GOT3 (cell line): ENCODE results near the gene RNF111.

Source experiments
- DNase-seq: peaks from one replicate; lab custom pipeline; 2025; ENCODE audit warnings: mixed read lengths; lab: John Stamatoyannopoulos, UW

The RNF111 gene

DNA sequence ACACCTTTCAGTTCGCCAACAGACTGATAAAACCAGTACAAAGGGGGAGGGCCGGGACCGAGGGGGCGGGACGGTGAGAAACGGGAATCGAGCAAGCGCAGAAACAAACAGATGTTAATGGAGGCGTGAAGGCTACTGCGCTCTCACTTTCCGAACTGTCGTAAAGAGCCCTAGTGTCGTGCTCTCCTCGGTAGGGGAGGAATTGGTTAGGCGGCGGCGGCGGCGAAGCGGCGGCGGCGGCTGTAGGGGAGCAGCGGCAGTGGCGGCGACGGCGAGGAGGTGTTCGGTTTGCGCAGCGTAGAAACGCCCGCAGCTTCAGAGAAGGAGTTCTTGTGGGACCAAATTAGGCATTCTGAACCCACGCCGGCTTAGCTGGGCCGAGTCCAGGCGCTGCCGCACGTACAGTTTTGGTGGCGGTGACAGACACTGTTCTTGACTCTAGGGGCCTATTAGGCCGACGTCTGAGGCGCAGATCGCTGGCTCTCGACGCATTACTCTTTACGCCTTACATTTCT, at the start of gene RNF111:
RNF111 (plus strand) TSS at position 173 of the 515 bp plus-strand sequence. CDS start 43,160 bp downstream, outside the sequence.
- peak; percentile 38 for DNase-seq

DNA sequence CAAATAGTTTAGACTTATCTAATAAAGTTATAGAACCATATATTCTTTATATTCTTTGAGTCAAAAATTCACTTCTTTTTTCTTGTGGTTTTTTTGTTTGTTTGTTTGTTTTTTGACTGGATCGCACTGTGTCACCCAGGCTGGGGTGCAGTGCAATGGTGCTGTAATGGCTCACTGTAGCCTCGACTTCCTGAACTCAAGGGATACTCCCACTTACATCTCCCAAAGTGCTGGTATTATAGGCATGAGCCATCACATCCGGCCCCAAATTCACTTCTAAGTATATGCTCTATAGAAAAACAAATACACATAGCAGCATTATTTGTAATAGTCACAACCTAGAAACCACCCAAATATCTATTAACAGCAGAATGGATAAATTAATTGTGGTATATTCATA, 40.3 kb upstream of the RNF111 start:
- no peak for DNase-seq

DNA sequence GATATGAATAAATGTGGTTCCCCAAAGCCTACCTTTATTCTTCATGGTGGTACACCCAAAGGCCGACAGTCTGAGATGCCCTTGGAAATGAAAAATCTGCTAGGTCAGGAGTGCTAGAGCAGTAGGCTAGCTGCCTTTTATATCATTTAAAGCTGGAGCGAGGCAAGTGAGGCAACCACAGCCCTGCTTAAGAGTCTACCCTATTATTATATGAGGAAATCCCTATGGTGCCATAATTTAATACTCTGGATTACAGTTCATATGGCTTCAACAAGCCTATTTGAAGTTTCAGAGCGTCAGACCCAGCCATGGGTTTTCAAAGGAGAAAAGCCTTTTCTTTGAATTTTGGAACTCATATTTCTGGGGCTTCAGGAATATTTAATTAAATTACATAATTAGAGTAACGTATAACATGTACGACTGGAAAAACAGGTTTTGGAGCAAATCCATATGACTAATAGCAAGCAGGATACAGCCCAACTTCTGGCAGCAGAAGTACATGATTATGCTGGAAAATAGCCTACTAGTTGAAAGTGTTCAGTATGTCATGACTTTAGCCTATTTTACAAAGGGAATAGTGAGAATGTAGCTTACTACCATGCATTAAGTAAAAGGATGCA, 36.0 kb upstream of the RNF111 start:
- DNase-seq, result no peak

DNA sequence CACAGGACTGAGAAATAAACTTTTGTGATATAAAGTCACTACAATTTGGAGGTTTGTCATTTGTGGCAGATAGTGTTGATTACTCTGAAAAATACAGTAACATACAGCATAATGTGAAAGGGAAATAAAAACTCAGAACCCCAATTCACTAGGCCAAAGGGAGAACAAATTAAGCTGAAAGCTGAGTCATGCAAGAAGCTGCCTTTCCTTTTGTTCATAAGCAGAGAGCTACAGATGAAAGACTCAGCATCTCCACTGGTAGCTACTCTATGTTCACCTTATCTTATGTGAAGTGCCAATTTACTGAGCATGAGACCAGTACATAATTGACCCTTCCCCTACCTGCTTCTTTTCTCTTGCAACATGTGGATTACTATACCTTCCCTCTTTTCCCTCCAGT, 34.7 kb upstream of the RNF111 start:
- DNase-seq, result no peak

DNA sequence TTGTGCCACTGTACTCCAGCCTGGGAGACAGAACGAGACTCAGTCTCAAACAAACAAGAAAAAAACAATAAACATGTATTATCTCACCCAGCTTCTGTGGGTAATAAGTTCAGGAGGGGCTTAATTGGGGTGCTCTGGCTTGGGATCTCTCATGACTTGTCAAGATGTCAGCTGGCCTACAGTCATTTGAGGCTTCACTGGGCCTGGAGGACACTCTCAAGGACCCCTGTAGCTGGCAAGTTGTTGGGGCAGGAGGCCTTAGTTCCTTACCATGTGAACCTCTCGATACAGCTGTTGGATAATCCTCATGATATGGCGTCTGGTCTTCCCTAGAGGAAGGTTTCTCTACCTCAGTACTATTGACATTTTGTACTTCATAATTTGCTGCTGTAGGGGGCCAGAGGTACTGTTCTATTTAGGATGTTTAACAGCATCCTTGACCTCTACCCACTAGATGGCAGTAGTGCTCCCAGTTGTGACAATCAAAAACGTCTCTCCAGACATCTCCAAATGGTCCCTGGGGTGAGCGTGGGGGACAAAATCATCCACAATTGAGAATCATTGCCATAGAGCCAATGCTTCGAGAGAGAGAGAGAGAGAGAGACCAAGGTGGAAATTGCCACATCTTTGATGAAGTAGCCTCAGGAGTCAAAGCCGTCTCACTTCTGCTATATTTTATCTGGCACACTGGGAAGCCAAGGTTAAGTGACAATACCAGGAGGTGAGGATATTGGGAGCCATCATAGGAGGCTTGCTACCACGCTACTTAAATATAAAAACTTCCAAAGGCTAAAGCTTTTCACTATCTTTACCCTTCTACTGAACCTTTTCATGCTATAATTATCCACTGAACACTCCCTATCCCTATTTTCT, 30.1 kb upstream of the RNF111 start:
- peak; percentile 13 for DNase-seq

DNA sequence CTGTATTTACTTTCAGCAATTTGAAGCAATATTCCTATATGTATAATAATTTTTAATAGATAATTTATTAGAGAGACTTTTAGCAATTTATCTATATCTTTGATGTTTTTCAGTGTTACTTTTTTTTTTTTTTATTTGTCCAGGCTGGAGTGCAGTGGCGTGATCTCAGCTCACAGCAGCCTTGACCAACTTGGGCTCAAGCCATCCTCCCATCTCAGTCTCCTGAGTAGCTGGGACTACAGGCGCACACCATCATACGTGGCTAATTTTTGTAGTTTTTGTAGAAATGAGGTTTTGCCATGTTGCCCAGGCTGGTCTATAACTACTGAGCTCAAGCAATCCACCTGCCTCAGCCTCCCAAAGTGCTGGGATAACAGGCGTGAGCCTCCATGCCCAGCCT, 28.7 kb upstream of the RNF111 start:
- DNase-seq, result no peak

DNA sequence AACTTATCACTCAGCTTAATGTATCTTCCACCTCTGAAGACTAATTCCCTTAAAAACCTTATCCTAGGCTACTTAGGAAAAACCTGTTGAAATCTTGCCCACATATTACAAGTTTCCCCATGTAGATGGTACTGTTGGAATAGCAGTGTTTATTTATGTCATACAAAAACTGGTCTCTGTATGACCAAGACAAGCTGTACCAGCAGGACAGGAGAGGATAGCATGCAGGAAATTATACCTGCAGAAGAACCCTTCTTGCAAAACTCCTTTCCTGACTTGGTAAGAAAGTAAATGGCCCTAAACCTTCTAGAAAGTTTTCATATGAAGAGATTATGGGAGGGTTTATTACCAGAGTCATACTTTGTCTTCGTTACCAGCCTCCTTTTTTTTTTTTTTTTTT, 25.3 kb upstream of the RNF111 start:
- DNase-seq, result no peak

DNA sequence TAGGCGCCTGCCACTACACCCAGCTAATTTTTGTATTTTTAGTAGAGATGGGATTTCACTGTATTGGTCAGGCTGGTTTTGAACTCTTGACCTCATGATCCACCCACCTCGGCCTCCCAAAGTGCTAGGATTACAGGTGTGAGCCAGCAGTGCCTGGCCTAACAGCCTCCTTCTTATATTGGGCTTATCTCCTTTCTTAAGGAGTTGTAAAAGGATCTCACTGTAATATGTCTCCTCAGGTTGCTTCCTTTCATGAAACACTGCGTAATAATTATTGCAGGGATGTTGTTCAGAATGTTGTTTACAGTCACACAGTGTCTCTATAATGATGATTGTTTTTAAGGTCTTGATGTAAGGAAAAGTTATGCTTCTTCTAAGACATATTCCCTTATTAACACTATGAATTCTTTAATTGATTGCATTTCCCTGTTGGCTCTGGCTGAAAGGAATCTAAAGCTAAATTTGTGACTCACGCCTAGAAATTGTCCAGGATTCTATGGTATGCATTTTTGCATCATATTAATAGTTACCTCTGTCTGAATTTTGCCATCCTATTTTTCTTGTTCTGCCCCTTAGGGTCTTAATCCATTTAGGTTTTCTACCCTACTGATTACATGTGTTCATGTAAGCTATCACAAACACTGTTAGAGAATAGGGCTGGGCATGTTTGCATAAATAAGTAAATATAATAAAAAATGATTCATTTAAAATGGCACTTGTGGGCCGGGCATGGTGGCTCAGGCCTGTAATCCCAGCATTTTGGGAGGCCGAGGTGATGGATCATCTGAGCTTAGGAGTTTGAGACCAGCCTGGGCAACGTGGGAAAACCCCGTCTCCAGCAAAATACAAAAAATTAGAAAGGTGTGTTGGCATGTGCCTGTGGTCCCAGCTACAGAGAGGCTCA, 24.5 kb upstream of the RNF111 start:
- no peak for DNase-seq

DNA sequence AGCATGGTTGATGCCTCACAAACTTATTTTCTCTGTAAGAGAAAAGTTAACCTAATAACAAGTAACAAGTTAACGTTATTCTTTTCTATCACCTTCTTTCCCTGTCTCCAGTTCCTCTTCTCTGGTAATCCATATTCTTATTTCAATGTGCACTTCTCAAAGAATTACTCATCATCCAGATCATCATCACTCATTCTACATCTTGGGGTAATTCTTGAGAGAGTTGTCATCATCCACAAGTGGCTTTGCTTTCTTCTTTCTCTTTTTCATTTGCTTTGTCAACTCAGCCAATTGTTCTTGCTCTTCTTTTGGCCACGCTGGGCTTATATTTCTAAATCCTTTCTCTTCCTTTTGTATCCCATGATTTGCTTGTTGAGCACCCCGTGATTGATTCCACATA, 20.8 kb upstream of the RNF111 start:
- DNase-seq, result no peak

DNA sequence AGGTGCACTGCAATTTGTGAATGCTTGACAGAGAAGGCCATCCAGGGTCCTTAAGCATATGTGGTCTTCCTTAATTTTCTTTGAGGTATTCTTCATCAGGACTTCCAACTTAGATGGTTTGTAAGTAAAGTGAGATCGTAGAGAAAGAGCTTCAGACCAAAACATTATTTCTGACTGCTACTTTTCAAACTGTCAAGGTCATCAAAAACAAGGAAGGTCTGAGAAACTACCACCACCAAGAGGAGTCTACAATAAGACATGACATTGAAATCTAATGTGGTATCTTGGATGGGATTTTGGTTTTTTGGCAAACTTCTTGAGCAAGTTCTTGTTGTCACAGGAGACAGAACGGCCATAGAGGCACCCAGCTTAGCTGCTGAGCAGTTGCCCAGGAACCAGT, 20.0 kb upstream of the RNF111 start:
- DNase-seq, result no peak

DNA sequence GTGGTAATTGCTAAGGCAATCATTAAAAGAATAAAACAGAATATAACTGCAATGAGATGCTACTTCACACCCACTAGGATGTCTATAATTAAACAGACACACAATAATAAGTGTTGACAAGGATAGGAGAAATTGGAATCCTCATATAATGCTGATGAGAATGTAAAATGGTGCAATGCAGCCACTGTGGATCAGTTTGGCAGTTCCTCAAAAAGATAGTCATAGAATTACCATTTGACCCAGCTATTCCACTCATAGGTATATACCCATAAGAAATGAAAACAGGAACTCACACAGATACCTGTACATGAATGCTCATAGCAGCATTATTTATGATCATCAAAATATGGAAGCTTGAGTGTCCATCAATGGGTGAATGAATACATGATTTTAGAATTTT, 9.6 kb upstream of the RNF111 start:
- no peak for DNase-seq

DNA sequence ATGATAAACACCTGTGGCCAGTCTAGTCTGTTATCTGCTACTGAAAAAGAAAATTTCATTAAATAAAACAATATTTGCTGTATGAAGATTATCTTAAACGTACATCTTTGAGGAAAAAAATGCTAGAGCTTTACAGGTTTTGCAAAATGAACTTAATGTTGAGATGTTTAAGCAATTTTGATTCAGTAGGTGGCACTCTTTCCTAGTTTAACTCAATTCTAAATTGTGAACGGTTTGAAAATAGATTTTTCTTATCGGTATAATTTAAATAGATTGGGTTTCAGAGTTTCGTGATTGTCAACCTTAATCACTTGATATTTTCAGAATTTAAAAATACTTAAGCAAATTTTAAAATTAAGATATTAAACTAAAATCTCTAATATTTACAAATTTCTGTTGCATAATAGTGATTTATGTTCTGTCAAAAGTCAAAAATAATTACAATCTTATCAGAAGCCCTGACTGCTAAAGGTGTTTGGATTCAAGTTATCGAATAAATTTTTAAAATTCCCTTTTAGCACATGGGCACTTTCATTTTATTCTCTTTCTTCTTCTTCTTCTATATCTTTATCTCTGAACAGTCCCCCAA, 7.0 kb upstream of the RNF111 start:
- DNase-seq, result no peak

DNA sequence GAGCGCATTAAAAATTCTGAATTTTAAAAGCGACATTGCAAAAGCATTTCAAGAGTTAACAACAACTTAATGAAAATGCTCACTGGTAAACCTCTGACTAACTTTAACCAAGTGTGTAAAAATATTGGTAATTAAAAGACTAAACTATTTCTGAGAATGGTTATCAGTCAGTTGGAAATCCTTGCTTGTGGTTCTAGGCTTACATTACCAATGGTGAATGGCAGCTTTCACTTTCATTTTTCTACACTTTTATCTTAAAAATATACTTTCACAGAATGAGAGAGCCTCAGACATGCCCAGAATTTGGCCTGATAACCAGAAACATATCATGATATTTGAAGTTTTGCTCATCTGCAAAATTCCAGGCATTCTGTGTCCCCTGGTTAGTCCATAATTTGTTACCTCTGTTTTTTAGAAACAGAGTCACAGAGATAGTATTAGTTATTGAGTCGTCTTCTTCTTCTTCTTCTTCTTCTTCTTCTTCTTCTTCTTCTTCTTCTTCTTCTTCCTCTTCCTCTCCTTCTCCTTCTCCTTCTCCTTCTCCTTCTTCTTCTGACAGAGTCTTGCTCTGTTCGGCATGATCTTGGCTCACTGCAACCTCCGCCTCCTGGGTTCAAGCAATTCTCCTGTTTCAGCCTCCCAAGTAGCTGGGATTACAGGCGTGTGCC, 5.5 kb upstream of the RNF111 start:
- DNase-seq, result no peak

DNA sequence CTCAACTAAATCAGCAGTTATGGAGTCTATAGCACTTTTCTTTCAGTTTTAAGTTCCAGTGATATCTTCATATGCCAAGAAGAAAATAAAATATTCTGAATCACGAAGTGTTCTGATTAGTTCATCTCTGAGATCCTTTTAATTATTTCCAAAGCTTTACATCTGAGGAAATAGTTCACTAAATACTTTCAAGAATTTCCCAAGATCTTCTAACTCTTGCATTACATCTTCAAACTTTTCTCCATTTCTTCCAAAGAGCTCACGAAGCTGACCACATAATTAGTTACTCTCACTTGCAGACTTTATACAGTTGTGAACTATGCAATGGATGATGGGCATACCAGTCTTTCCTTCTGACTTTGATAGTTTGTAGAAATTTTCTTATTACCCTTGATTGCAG, 4.2 kb upstream of the RNF111 start:
- no peak for DNase-seq

DNA sequence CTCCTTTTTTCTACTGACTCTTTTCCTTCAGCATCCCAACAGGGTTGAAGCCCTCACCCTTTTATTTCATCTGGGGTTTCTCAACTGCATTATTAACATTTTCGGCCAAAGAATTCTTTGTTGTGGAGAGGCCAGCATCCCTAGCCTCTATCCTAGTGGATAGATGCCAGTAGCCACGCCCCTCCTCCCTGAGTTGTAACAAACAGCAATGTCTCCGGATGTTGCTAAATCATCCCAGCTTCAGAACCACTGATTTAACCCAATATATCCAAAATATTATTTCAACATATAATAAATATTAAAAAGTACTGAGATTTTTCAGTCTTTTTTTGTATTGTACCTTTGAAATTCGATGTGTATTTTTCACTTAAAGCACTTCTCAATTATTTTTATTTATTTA, 2.0 kb upstream of the RNF111 start:
- no peak for DNase-seq

DNA sequence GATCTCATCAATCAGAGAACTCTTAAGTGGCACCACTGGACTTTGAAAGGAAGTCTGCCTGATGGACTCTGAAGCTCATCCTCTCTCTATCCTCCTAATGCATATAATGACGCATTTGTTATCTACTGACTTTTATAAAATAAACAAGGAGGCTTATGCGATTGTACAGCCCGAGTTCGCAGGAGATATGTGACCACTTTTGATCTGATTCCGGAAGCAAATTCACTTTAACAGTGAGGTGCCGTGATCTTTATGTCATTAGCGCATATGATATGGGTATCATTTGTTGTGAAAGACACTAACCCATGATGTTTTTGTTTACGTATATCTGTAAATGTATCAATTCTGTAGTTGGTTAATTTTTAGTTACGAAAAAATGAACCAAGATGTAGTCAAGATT, 427 bp upstream of the RNF111 start:
- no peak for DNase-seq

DNA sequence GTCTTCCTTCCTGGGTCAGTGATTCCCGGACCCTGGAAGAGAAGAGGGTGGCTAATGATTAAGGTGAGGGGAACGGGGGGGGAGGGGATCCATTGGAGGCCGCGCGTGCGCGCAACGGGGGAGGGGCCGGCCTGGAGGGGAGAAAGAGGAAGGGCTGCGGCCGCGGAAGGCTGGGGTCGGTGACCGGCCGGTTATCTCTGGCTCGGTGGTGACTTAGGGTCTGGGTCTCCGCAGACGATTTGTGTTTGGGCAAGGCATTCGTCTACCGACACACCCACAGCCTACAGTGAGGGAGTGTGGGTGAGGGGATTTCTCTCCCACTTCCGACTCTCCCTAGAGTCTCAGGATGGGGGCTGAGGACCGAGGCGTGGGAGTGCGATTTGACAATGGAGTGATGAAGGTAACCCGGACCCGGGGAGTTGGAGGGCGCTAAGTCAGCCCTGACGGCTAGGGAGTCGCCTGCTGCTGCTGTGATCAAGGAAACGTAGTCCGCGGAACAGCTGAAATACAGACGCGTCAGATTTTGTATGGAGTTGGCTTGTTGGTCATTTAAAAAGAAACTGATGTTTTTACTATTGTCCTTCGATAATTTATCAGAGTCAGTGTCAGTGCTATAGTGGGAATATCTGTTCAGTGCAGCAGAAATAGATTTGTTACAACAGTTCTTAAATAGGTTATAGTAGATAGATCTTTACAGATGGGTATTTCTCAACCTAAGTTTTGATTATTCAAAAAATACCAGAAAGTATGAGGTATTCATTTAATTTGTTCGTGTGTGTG, 733 bp downstream of the RNF111 start:
- DNase-seq, result no peak

DNA sequence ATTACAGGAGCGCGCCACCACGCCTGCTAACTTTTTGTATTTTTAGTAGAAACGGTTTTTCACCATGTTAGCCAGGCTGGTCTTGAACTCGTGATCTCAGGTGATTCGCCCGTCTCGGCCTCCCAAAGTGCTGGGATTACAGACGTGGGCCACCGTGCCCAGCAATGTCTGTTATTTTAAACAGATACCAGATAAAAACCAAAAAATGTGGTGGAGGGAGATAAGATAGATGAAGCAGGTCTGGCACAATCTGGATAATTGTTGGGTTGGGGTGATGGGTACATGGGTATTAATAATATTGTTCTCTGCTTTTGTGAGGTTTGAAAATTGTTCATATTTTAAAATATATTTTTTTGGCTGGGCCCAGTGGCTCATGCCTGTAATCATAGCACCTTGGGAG, 4.7 kb downstream of the RNF111 start:
- DNase-seq, result no peak

DNA sequence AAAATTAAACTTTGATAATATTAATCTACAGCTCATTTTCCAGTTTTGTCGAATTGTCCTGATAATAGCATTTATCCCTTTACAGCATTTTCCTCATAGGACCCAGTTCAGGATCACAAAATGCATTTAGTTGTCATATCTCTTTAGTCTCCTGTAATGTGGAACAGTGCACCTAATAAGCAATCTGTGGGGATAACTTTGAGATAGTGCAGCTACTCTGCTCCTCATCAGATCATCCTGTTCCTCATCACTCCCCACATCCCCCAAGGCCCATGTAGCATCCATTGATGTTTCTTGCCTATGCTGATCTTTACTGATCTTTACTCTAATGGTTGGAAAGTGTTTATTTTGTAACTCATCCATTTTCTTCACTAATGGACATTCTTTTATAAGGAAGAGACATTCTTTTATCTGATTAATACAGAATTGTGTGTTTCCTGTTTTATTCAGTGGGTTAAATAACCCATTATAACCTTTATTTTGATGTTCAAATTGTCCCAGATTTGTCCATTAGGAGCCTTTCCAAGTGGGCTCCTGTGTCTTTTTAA, 7.5 kb downstream of the RNF111 start:
- no peak for DNase-seq

DNA sequence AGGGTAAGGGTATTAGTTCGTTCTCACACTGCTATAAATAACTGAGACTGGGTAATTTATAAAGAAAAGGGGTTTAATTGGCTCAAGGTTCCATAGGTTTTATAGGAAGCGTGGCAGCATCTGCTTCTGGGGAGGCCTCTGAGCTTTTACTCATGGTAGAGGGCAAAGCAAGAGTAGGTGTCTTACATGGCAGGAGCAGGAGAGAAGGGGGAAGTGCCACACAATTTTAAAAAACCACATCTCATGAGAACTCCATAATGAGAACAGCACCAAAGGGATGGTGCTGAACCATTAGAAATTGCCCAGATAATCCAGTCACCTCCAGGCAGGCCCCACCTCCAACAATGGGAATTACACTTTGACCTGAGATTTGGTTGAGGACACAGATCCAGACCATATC, 12.2 kb downstream of the RNF111 start:
- no peak for DNase-seq
